SK-N-SH treated with all-trans-retinoic acid at 6 μM for 48 hours (cell line): ENCODE data around the gene TTC28.

Experiments used
- ATAC-seq: fragments of 200-7000 bp; cut with Tn5 transposase; 3 replicates; pipeline ENCODE4 v1.9.1; 2020; ENCODE audit warnings: mild to moderate bottlenecking, moderate library complexity
- BACH2 ChIP-seq: fragments of 250-450 bp; sonication (Bioruptor Pico); IDR thresholded peaks from 2 replicates; pipeline ENCODE4 v1.9.0; 2021; ENCODE audit warnings: mild to moderate bottlenecking, borderline replicate concordance
- CSDC2 ChIP-seq: fragments of 250-450 bp; sonication (Bioruptor Pico); IDR thresholded peaks from 2 replicates; pipeline ENCODE4 v1.5.0; 2020; ENCODE audit warnings: mild to moderate bottlenecking, moderate library complexity
- ESRRG ChIP-seq: fragments of 250-450 bp; sonication (Bioruptor Pico); IDR thresholded peaks from 2 replicates; pipeline ENCODE4 v1.6.1; 2021; ENCODE audit warnings: mild to moderate bottlenecking
- ISL1 ChIP-seq: fragments of 250-450 bp; sonication (Bioruptor Pico); IDR thresholded peaks from 2 replicates; pipeline ENCODE4 v2.1.2; 2022; ENCODE audit warnings: mild to moderate bottlenecking, moderate library complexity
- OSR1 ChIP-seq: fragments of 250-450 bp; sonication (Bioruptor Pico); IDR thresholded peaks from 2 replicates; pipeline ENCODE4 v1.8.0; 2022; ENCODE audit warnings: moderate library complexity, mild to moderate bottlenecking, inconsistent platforms
- RARB ChIP-seq: fragments of 250-450 bp; sonication (Bioruptor Pico); IDR thresholded peaks from 2 replicates; pipeline ENCODE4 v1.8.0; 2021; ENCODE audit warnings: mild to moderate bottlenecking, moderate library complexity
- SNAI2 ChIP-seq: fragments of 250-450 bp; sonication (Bioruptor Pico); IDR thresholded peaks from 2 replicates; pipeline ENCODE4 v1.5.0; 2020; ENCODE audit warnings: mild to moderate bottlenecking, moderate library complexity
- TCF4 ChIP-seq: fragments of 250-450 bp; sonication (Bioruptor Pico); IDR thresholded peaks from 2 replicates; pipeline ENCODE4 v1.8.0; 2021; ENCODE audit warnings: mild to moderate bottlenecking, moderate library complexity, borderline replicate concordance
- TOX ChIP-seq: fragments of 250-450 bp; sonication (Bioruptor Pico); IDR thresholded peaks from 2 replicates; pipeline ENCODE4 v1.8.0; 2021; ENCODE audit warnings: mild to moderate bottlenecking, moderate library complexity, borderline replicate concordance
- ZFP3 ChIP-seq: fragments of 250-450 bp; sonication (Bioruptor Pico); IDR thresholded peaks from 2 replicates; pipeline ENCODE4 v1.5.0; 2020; ENCODE audit warnings: mild to moderate bottlenecking, moderate library complexity
- ZFP30 ChIP-seq: fragments of 450-650 bp; formaldehyde crosslinking; IDR thresholded peaks from 2 replicates; pipeline ENCODE4 v1.5.0; 2022; ENCODE audit warnings: mild to moderate bottlenecking, moderate library complexity
- ZNF565 ChIP-seq: fragments of 450-650 bp; formaldehyde crosslinking; conservative IDR thresholded peaks from 2 replicates; pipeline ENCODE4 v1.5.0; 2020; ENCODE audit warnings: low read depth, mild to moderate bottlenecking, moderate library complexity
- ZNF8 ChIP-seq: fragments of 450-650 bp; formaldehyde crosslinking; IDR thresholded peaks from 2 replicates; pipeline ENCODE4 v1.5.0; 2020; ENCODE audit warnings: mild to moderate bottlenecking, moderate library complexity
- TF ChIP-seq, protein P1 (sequence below): fragments of 250-450 bp; sonication (Bioruptor Pico); IDR thresholded peaks from 2 replicates; pipeline ENCODE4 v1.8.0; 2020; ENCODE audit warnings: mild to moderate bottlenecking, moderate library complexity, borderline replicate concordance
- TF ChIP-seq, protein P2 (sequence below): fragments of 250-450 bp; sonication (Bioruptor Pico); IDR thresholded peaks from 2 replicates; pipeline ENCODE4 v1.5.0; 2020; ENCODE audit warnings: mild to moderate bottlenecking, moderate library complexity
- TF ChIP-seq, protein P3 (sequence below): fragments of 250-450 bp; sonication (Bioruptor Pico); IDR thresholded peaks from 2 replicates; pipeline ENCODE4 v1.8.0; 2021; ENCODE audit warnings: low read depth, mild to moderate bottlenecking, moderate library complexity, borderline replicate concordance
- TF ChIP-seq, protein P4 (sequence below): fragments of 250-450 bp; sonication (Bioruptor Pico); IDR thresholded peaks from 2 replicates; pipeline ENCODE4 v1.5.1; 2021; ENCODE audit warnings: mild to moderate bottlenecking, moderate library complexity

Gene TTC28

DNA sequence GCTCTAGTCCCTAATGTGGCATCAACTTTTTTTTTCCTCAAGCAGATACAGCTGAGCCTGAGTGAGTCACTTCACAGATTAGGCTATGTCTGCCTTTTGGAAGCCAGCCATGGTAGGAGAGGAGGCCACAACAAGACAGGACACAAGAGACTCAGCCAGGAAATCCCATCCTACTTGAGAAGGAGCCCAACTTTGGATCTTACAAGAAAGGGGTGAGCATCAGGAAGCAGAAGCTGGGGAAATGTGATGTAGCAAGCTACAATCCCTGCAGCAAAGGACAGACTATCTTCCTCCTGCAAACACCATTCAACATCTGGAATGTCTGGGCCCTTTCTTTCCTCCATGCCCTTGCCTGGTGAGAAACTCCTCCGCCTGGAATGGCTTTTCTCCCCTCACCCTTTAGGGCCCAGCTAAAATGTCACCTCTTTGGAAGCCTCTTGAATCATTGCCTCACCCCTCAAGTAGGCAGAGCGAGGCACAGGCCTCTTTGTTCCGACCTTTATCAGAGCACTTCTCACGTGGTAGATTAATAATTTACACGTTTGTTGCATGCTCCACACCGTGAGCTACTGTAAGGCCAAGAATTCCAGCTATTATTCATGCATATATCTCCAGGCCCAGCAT is 604.2 kb downstream of the TTC28 start:
- TF ChIP-seq, protein P1, sequence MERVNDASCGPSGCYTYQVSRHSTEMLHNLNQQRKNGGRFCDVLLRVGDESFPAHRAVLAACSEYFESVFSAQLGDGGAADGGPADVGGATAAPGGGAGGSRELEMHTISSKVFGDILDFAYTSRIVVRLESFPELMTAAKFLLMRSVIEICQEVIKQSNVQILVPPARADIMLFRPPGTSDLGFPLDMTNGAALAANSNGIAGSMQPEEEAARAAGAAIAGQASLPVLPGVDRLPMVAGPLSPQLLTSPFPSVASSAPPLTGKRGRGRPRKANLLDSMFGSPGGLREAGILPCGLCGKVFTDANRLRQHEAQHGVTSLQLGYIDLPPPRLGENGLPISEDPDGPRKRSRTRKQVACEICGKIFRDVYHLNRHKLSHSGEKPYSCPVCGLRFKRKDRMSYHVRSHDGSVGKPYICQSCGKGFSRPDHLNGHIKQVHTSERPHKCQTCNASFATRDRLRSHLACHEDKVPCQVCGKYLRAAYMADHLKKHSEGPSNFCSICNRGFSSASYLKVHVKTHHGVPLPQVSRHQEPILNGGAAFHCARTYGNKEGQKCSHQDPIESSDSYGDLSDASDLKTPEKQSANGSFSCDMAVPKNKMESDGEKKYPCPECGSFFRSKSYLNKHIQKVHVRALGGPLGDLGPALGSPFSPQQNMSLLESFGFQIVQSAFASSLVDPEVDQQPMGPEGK (CRISPR knock-in tag), result no peak
- TF ChIP-seq BACH2 (CRISPR knock-in tag), result no peak
- no peak for TF ChIP-seq OSR1 (CRISPR knock-in tag)
- TF ChIP-seq, protein P2, sequence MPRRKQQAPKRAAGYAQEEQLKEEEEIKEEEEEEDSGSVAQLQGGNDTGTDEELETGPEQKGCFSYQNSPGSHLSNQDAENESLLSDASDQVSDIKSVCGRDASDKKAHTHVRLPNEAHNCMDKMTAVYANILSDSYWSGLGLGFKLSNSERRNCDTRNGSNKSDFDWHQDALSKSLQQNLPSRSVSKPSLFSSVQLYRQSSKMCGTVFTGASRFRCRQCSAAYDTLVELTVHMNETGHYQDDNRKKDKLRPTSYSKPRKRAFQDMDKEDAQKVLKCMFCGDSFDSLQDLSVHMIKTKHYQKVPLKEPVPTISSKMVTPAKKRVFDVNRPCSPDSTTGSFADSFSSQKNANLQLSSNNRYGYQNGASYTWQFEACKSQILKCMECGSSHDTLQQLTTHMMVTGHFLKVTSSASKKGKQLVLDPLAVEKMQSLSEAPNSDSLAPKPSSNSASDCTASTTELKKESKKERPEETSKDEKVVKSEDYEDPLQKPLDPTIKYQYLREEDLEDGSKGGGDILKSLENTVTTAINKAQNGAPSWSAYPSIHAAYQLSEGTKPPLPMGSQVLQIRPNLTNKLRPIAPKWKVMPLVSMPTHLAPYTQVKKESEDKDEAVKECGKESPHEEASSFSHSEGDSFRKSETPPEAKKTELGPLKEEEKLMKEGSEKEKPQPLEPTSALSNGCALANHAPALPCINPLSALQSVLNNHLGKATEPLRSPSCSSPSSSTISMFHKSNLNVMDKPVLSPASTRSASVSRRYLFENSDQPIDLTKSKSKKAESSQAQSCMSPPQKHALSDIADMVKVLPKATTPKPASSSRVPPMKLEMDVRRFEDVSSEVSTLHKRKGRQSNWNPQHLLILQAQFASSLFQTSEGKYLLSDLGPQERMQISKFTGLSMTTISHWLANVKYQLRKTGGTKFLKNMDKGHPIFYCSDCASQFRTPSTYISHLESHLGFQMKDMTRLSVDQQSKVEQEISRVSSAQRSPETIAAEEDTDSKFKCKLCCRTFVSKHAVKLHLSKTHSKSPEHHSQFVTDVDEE, result no peak
- TF ChIP-seq ZNF8 (CRISPR knock-in tag), result no peak
- TF ChIP-seq ZFP3 (CRISPR knock-in tag), result no peak
- TF ChIP-seq ESRRG (CRISPR knock-in tag), result no peak
- TF ChIP-seq ZNF565 (CRISPR knock-in tag), result no peak
- TF ChIP-seq ZFP30 (CRISPR knock-in tag), result no peak
- TF ChIP-seq, protein P3, sequence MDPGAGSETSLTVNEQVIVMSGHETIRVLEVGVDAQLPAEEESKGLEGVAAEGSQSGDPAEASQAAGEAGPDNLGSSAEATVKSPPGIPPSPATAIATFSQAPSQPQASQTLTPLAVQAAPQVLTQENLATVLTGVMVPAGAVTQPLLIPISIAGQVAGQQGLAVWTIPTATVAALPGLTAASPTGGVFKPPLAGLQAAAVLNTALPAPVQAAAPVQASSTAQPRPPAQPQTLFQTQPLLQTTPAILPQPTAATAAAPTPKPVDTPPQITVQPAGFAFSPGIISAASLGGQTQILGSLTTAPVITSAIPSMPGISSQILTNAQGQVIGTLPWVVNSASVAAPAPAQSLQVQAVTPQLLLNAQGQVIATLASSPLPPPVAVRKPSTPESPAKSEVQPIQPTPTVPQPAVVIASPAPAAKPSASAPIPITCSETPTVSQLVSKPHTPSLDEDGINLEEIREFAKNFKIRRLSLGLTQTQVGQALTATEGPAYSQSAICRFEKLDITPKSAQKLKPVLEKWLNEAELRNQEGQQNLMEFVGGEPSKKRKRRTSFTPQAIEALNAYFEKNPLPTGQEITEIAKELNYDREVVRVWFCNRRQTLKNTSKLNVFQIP, result no peak
- no peak for TF ChIP-seq TOX
- no peak for TF ChIP-seq ISL1 (CRISPR knock-in tag)
- TF ChIP-seq, all 23 proteins: peak for 0
- peak; percentile 90 for ATAC-seq

DNA sequence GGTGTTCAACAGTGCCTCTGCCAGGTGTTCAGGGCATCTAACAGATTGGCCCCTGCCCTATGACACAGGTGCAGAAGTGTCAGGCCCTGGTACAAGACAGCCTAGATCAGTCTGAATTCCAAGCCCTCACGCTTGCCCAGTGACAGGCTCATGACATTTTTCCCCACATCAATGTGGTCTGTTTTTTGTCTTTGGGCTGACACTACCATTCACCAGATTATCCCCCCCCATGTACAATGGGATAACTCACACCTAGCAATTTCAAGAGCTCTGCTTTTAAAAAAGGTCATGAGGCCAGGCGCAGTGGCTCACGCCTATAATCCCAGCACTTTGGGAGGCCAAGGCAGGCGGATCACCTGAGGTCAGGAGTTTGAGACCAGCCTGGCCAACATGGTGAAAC is 605.1 kb downstream of the TTC28 start:
- no peak for ATAC-seq
- TF ChIP-seq, protein P4, sequence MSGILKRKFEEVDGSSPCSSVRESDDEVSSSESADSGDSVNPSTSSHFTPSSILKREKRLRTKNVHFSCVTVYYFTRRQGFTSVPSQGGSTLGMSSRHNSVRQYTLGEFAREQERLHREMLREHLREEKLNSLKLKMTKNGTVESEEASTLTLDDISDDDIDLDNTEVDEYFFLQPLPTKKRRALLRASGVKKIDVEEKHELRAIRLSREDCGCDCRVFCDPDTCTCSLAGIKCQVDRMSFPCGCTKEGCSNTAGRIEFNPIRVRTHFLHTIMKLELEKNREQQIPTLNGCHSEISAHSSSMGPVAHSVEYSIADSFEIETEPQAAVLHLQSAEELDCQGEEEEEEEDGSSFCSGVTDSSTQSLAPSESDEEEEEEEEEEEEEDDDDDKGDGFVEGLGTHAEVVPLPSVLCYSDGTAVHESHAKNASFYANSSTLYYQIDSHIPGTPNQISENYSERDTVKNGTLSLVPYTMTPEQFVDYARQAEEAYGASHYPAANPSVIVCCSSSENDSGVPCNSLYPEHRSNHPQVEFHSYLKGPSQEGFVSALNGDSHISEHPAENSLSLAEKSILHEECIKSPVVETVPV (CRISPR knock-in tag), result no peak
- no peak for TF ChIP-seq ZNF565 (CRISPR knock-in tag)
- TF ChIP-seq ZFP3 (CRISPR knock-in tag), result no peak
- TF ChIP-seq CSDC2 (CRISPR knock-in tag), result no peak
- no peak for TF ChIP-seq SNAI2 (CRISPR knock-in tag)
- TF ChIP-seq TCF4 (CRISPR knock-in tag), result no peak
- TF ChIP-seq, protein P2, result no peak
- no peak for TF ChIP-seq ESRRG (CRISPR knock-in tag)
- TF ChIP-seq RARB (CRISPR knock-in tag), result no peak
- no peak for TF ChIP-seq ZNF8 (CRISPR knock-in tag)
- no peak for TF ChIP-seq TOX
- TF ChIP-seq, protein P3, result no peak
